GM21723 (cell line): ENCODE results near the gene RESF1.
"Not testable (repeated sequence)": the region's sequence is repeated elsewhere in the genome, so short reads cannot be mapped to it uniquely, and the experiment has no call there.

Source experiments
- ATAC-seq: cut with Tn5 transposase; IDR thresholded peaks from one replicate; pipeline ENCODE4 v1.9.1; 2021; ENCODE audit warnings: mild to moderate bottlenecking, moderate library complexity; ENCODE audit not compliant: unreplicated experiment

Gene RESF1

GRCh38 chr12:31959161-31959700 lies at the start of gene RESF1:
Gene RESF1 (plus strand): TSS chr12:31959415. CDS start chr12:31980956, 21,541 bp downstream.
- peak; percentile 89 for ATAC-seq

DNA sequence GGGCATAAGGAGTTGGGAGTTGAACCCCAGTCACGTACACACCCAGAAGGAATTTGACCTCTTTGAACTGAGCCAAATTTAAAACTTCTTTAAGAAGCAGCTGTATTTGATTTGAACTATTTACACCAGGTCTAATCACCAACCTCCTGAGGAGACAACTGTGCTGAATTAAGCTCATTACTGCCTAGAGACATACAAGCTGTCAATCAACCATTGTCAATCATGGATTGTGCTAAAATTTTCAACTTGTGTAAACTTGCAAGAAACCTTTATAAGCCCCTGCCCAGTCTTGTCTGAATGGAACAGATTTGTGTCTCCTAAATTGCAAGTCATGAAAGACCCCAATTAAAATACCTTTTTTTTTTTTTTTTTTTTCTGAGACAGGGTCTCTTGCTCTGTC lies 44.3 kb upstream of the RESF1 start:
- ATAC-seq: no peak

GRCh38 chr12:31915446-31915845 lies 43.8 kb upstream of the RESF1 start:
- no peak for ATAC-seq

- no peak for ATAC-seq
These were observed 36.7 kb upstream of the RESF1 start for GRCh38 chr12:31922341-31923062.

- ATAC-seq: no peak
These were observed 36.2 kb upstream of the RESF1 start for GRCh38 chr12:31923063-31923412.

- peak; percentile 81 for ATAC-seq
These were observed 30.8 kb upstream of the RESF1 start for GRCh38 chr12:31928246-31929026.

GRCh38 chr12:31929027-31929526 lies 30.1 kb upstream of the RESF1 start:
- no peak for ATAC-seq

- no peak for ATAC-seq
These were observed 27.2 kb upstream of the RESF1 start for GRCh38 chr12:31931796-31932715.

GRCh38 chr12:31944299-31944698 lies 14.9 kb upstream of the RESF1 start:
- no peak for ATAC-seq

DNA sequence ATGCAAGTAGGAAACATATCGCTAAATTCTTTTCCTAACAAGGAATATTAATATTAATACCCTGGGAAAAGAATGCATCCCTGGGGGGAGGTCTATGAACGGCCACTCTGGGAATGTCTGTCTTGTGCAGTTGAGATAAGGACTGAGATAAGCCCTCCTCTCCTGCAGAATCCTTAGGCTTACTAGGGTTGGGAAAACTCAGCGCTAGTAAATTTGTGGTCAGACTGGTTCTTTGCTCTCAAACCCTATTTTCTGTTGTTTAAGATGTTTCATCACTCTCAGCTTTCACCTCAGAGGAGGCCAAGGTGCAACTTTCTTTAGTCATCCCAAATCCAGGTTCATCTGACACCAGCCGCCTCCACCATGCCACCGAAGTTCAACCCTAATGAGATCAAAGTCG lies 11.2 kb upstream of the RESF1 start:
- no peak for ATAC-seq

GRCh38 chr12:31948697-31949359 lies 10.4 kb upstream of the RESF1 start:
- ATAC-seq: not testable (repeated sequence)

- ATAC-seq: no peak
These were observed 9.1 kb upstream of the RESF1 start for GRCh38 chr12:31950088-31950487.

GRCh38 chr12:31950492-31950891 lies 8.7 kb upstream of the RESF1 start:
- ATAC-seq: no peak

- no peak for ATAC-seq
These were observed 8.2 kb upstream of the RESF1 start for GRCh38 chr12:31951008-31951407.

- ATAC-seq: no peak
These were observed 7.3 kb upstream of the RESF1 start for GRCh38 chr12:31951939-31952338.

DNA sequence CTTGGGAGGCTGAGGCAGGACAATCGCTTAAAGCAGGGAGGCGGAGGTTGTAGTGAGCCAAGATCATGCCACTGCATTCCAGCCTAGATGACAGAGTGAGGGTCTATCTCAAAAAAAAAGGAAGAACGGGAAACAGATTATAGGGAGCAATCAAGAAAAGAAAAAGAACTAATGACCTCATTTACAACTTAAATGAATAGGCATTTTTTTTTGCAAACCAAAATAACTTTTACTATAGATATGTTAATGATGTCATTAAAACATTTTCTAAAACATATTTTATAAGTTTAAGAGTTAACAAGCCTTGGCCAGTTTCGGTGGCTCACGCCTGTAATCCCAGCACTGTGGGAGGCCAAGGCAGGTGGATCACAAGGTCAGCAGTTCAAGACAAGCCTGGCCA lies 6.8 kb upstream of the RESF1 start:
- no peak for ATAC-seq

GRCh38 chr12:31954925-31955858 lies 4.0 kb upstream of the RESF1 start:
- no peak for ATAC-seq

GRCh38 chr12:31958569-31959160 lies 550 bp upstream of the RESF1 start:
- ATAC-seq: no peak
